Measurements from ENCODE around the gene CNTRL. TPM values are rescaled to one million over a fixed set of nuclear protein-coding genes. Genes with fewer than 3 reads are reported as not detected.

Gene CNTRL
- total and polyA plus RNA-seq, 10 donors, result 15.8 to 63.0 (median 48.9) TPM

GRCh38 chr9:121182989-121183388 lies 108.2 kb downstream of the CNTRL start:
- H3K4me1 ChIP-seq, result peaks cover 24 to 80% (median 52%) of the 10 kb centered on the region in 6 donors
- H3K36me3 ChIP-seq, result peaks cover 0 to 84% (median 40%) of the 10 kb centered on the region in 6 donors
- H3K9me3 ChIP-seq, result no peaks in the 10 kb centered on the region
- H3K27ac ChIP-seq, result peak overlapping the region in 5 of 8 donors; percentile 18 to 75 (median 54)
- no peaks in the 10 kb centered on the region for H3K27me3 ChIP-seq (replicated peaks in 1 of 7)
- DNase-seq, result no peak
- H3K4me3 ChIP-seq, result no peak overlapping the region
- intact Hi-C loops (cut with DNase I; ENCODE audit: low total_unique reads), result no loop called here
- no peak for TF ChIP-seq CTCF (IDR thresholded peaks at IDR 0.05 in 8 of 11, conservative IDR thresholded peaks at IDR 0.05 in 3 of 11)
- TF ChIP-seq POLR2A (IDR thresholded peaks at IDR 0.05), result no peak
- TF ChIP-seq POLR2AphosphoS5 (IDR thresholded peaks at IDR 0.05), result no peak

- Histone ChIP-seq H3K4me1 (peaks cover 24 to 89% (median 59%) of the 10 kb centered on the region in 6 donors), H3K36me3 (peaks cover 0 to 81% (median 33%) of the 10 kb centered on the region in 6 donors), H3K27ac (peak overlapping the region in 5 of 8 donors; percentile 17 to 75 (median 54)), H3K27me3 (replicated peaks in 1 of 7) (no peaks in the 10 kb centered on the region), H3K4me3 (no peak overlapping the region), H3K9me3 (no peaks in the 10 kb centered on the region)
- 75 to 84% (median 80%) methylated on average over 3 of the region's 3 CpGs for WGBS, 5 donors
- no peak for DNase-seq
- TF ChIP-seq POLR2AphosphoS5 (IDR thresholded peaks at IDR 0.05) (no peak), POLR2A (IDR thresholded peaks at IDR 0.05) (no peak), CTCF (IDR thresholded peaks at IDR 0.05 in 8 of 11, conservative IDR thresholded peaks at IDR 0.05 in 3 of 11) (no peak)
- intact Hi-C loops (cut with DNase I; ENCODE audit: low total_unique reads), result no loop called here
Measured at GRCh38 chr9:121183666-121184423, 109.1 kb downstream of the CNTRL start.

- H3K27me3 ChIP-seq (replicated peaks in 1 of 7), result no peaks in the 10 kb centered on the region
- intact Hi-C loops (cut with DNase I; ENCODE audit: low total_unique reads), result no loop called here
- H3K9me3 ChIP-seq, result no peaks in the 10 kb centered on the region
- peak overlapping the region in 7 of 8 donors; percentile 12 to 75 (median 48) for H3K27ac ChIP-seq
- H3K4me1 ChIP-seq, result peaks cover 27 to 95% (median 63%) of the 10 kb centered on the region in 6 donors
- DNase-seq, result no peak
- H3K36me3 ChIP-seq, result peaks cover 0 to 78% (median 29%) of the 10 kb centered on the region in 6 donors
- H3K4me3 ChIP-seq, result no peak overlapping the region
- TF ChIP-seq POLR2AphosphoS5 (IDR thresholded peaks at IDR 0.05), result no peak
- no peak for TF ChIP-seq CTCF (IDR thresholded peaks at IDR 0.05 in 8 of 11, conservative IDR thresholded peaks at IDR 0.05 in 3 of 11)
- TF ChIP-seq POLR2A (IDR thresholded peaks at IDR 0.05), result no peak
Measured at GRCh38 chr9:121184463-121184862, 109.7 kb downstream of the CNTRL start.

- H3K27ac ChIP-seq, result peak overlapping the region; percentile 12 to 75 (median 38)
- DNase-seq, result no peak
- H3K9me3 ChIP-seq, result no peaks in the 10 kb centered on the region
- intact Hi-C loops (cut with DNase I; ENCODE audit: low total_unique reads), result no loop called here
- H3K27me3 ChIP-seq (replicated peaks in 1 of 7), result no peaks in the 10 kb centered on the region
- H3K4me1 ChIP-seq, result peaks cover 27 to 97% (median 70%) of the 10 kb centered on the region in 6 donors
- no peak for TF ChIP-seq POLR2AphosphoS5 (IDR thresholded peaks at IDR 0.05)
- no peak for TF ChIP-seq CTCF (IDR thresholded peaks at IDR 0.05 in 8 of 11, conservative IDR thresholded peaks at IDR 0.05 in 3 of 11)
- TF ChIP-seq POLR2A (IDR thresholded peaks at IDR 0.05), result no peak
- 27 to 54% (median 38%) methylated on average over 3 of the region's 3 CpGs for WGBS, 5 donors
- no peak overlapping the region for H3K4me3 ChIP-seq
- H3K36me3 ChIP-seq, result peaks cover 0 to 78% (median 25%) of the 10 kb centered on the region in 6 donors
Measured at GRCh38 chr9:121185178-121185745, 110.5 kb downstream of the CNTRL start.
